ENCODE data around the gene TEX48.

Gene TEX48

DNA sequence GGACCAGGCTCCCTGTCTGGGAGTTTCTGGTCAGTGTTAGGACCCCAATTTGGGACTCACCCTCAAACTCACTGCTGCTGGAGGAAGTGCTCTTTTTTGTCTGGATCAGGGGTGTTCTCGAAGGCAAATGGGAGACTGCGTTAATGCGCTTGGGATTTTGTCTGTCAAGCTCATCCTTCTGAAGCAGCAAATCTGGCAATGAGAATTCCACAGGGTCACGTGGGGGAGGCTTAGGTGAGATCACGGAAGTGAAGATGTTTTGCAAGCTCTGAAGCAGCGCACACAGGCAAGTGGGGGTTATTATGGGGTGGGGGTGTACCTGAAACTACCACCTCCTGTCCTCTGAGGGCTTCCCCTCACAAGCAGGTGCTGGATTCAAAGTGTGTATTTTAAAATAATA is 13.8 kb downstream of the TEX48 start:
- TF ChIP-seq POLR2A (IDR thresholded peaks at IDR 0.05; ENCODE audit: low read length) (no peak), GATA1 (IDR thresholded peaks at IDR 0.05; ENCODE audit: low read depth, low read length) (no peak)
- no peak for DNase-seq

DNA sequence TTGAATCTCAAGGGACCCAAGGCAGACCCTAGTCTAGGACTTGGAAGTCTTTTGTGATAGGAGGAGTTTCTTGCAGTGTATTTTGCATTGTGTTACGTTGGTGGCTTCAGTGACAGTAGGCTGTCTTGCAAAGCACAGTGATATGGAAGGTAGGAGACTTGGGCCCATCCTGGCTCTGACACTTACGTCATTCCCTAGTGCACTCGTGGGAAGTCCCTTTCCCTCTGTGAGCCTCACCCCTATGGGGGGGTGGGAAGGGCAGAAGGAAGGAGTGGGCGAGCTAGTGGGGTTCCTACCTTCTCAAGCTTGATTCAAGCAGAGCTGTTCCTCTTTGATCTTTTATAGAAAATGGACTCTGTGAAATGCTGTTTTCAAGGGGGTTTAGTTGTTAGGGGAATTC is 15.1 kb downstream of the TEX48 start:
- TF ChIP-seq GATA1 (IDR thresholded peaks at IDR 0.05; ENCODE audit: low read depth, low read length) (no peak), POLR2A (IDR thresholded peaks at IDR 0.05; ENCODE audit: low read length) (no peak)
- no peak for DNase-seq

DNA sequence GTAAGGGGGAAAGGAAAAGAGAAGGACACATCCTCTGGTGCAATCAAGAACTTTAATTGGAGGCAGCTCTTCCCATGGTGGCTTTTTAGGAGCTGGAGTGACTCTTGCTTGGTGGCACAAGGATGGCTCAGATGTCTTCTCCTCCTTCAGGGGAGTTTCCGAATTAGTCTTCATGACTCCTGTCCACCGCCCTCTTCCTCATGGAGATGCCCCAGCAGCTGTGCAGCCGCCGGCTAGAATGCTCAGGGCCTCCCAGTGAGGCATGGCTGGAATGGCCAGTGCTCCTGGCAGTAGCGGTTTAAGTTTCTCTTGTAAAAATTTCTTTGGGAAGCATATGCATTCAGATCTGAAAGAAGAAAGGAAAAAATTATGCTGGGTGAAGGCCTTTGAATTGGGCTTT is 15.6 kb downstream of the TEX48 start:
- TF ChIP-seq GATA1 (IDR thresholded peaks at IDR 0.05; ENCODE audit: low read depth, low read length) (no peak), POLR2A (IDR thresholded peaks at IDR 0.05; ENCODE audit: low read length) (no peak)
- no peak for DNase-seq

DNA sequence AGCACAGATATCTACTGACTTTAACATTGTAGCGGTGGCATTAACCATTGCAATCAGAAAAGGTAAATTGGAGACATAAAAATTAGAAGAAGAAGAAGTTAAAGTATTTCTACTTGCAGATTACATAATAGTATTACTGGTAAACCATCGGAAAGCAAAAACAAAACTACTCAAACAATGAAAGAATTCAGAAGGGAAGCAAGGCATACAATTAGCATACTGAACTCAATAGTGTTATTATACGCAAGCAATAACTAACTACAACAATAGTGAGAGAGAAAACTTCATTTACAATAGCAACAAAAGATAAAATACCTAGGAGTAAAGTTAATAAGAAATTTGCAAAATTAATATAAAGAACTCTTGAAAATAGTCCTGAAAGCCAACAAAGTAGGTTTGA is 17.8 kb downstream of the TEX48 start:
- TF ChIP-seq GATA1 (IDR thresholded peaks at IDR 0.05; ENCODE audit: low read depth, low read length): no peak
- TF ChIP-seq POLR2A (IDR thresholded peaks at IDR 0.05; ENCODE audit: low read length): no peak
- DNase-seq: no peak

DNA sequence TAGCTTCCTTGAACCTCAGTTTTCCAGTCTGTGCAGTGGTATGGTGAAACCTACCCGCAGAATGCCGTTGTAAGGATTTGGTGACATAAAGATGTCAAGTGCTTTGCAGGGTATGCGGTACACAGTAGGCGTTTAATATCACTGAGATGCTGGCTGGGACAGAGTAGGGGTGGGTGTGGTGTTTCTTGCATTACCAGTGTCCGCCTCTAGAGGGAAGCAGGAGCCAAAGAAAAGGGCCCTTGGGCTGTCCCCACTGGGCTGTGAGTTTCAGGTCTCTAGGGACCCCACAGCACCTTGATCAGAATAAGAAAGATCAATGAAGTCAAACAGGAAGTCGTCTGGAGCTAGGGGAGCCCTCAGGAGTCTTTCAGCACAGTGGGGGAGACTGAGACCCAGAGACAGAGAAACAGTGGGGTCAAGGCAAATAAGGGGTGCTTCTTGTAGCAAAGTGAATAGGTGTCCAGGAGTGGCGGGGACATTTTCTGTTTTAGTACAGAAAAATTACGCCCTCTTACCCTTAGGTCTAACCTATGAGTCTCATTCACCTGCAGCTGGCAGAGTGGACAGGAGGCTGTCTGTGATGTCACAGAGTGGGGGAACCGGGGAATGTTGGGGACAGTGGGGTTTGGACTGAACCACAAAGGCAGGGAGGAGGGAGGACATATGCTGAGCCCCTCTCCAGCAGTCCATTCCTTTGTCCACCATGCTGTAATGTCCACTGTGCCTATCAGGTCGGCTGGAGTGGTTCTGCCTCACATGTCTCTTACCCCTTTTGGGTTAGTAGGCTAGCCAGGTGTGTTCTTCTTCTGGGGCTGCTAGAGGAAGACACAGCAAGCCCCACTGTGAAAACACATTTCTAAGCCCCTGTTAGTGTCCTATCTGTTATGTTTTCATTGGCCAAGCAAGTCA is 19.7 kb downstream of the TEX48 start:
- TF ChIP-seq GATA1 (IDR thresholded peaks at IDR 0.05; ENCODE audit: low read depth, low read length) (no peak), POLR2A (IDR thresholded peaks at IDR 0.05; ENCODE audit: low read length) (no peak)

DNA sequence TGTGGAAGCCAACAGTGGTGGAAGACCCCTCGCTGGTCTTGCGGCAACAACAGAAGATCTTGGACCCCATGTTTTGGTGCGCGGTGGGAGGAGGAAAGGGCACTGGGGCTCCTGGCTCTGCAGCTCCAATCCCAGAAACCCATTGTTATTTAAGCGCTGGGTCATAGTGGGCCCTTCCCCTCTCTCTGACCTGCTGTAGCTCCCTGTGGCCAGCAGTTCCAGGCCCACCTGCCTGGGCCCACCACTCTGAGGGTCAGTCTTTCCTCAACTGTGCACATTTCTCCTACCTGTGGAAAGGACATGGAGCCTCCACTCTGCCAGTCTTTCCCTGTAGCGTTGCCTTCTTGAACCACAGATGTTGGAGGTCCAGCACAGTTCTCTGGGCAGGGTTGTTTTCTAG is 24.3 kb downstream of the TEX48 start, which contains the start of gene TEX53:
Gene TEX53, minus strand, starts transcription at position 101 of the 400 bp plus-strand sequence. Its CDS starts 31 bp downstream, at position 70.
- no peak for DNase-seq
- TF ChIP-seq GATA1 (IDR thresholded peaks at IDR 0.05; ENCODE audit: low read depth, low read length): no peak
- no peak for TF ChIP-seq POLR2A (IDR thresholded peaks at IDR 0.05; ENCODE audit: low read length)

More for the DNA sequence above, 19.7 kb downstream of the TEX48 start:
- DNase-seq: peak; percentile 21 to 64

DNA sequence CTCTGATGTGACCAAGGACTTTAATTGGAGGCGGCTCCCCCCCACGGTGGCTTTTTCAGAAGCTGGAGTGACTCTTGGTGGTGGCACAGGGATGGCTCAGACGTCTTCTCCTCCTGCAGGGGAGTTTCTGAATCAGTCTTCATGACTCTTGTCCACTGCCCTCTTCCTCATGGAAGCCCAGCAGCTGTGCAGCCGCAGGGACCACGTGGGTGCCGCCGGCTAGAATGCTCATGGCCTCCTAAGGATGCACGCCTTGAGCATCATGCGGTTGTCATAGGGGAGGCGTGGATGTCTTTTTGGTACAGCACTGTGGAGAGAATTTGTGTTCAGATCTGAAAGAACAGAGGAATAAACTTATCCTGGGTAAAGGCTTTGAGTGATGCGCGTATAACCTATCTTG is 25.7 kb downstream of the TEX48 start:
- DNase-seq: no peak
- no peak for TF ChIP-seq POLR2A (IDR thresholded peaks at IDR 0.05; ENCODE audit: low read length)
- no peak for TF ChIP-seq GATA1 (IDR thresholded peaks at IDR 0.05; ENCODE audit: low read depth, low read length)

DNA sequence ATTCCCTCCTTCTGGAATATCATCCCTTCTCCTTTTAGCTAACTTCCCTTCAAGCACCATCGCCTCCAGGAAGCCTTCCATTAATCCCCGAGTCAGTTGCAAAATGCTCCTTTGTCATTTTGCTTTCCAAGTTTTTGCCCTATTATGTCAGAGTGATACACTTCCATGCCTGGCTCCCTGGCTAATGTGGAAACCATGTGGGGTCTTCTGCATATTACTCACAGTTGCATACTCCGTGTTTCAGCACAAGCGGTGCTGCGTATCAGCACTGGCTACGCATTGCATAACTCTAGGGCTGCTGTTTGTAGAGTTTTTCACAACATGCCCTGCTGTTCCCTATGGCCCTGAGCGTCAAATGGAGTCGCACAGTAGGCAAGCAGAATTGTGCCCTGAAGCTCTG is 26.3 kb downstream of the TEX48 start:
- no peak for DNase-seq
- TF ChIP-seq POLR2A (IDR thresholded peaks at IDR 0.05; ENCODE audit: low read length) (no peak), GATA1 (IDR thresholded peaks at IDR 0.05; ENCODE audit: low read depth, low read length) (no peak)

DNA sequence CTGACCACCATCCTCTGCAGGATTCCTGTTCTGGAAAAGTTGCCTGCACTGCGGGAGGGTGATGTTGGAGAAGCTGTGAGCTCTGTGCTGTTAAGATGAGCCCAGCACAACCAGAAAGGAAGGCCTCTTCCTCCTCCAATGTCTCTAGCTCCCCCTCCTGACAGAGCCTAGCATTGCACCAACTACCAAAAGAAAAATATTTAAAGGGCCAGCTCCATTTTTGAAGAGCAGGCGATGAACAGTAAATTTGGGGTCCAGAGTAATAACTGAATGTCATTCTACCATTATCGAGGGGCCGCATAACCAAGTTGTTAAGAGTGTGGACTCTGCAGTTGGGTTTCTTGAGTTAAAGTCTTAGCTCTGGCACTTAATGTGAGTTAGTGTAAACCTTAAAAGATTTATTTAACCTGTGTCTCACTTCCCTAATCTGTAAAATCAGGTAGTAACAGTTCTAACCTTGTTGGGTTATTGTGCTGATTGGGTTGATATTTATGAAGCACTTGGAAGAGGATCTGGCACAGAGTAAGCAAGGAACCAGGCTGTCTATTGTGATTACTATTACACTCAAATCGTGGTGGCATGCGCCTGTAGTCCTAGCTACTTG is 28.3 kb downstream of the TEX48 start:
- DNase-seq: peak; percentile 70 to 83
- TF ChIP-seq POLR2A (IDR thresholded peaks at IDR 0.05; ENCODE audit: low read length): no peak
- no peak for TF ChIP-seq GATA1 (IDR thresholded peaks at IDR 0.05; ENCODE audit: low read depth, low read length)

DNA sequence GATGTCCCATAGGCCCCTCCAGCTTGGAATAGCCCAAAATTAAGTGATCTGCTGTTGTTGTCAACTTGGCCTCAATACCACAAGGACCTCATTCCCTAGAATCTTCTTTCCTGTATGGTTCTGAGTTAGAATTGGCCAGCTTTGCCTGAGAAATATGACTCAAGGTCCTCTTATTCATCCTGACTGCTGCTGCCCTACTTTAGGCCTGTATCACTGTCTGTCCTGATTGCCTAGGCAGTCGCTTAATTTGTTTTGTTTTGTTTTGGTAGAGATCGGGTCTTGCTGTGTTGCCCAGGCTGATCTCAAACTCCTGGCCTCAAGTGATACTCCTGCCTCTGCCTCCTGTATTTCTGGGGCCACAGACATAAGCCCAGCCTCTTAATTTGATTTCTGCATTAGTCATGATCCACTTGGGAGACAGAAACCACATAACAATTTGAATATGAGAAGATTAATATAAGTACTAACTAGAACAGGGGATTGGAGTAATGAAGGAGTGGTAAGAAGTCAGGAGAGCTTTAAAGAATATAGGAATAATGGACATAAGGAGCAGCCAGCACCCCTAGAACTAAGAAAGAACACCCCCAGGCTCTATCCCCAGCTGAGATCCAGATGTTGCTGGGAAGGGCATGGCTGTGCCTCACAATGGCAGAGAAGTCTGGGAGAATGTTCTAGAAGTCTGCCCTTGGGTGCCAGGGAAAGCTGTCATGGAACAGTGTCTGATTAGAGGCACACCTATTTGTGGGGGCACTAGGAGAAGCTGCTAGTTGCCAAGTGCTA is 29.0 kb downstream of the TEX48 start:
- TF ChIP-seq GATA1 (IDR thresholded peaks at IDR 0.05; ENCODE audit: low read depth, low read length) (no peak), POLR2A (IDR thresholded peaks at IDR 0.05; ENCODE audit: low read length) (no peak)

DNA sequence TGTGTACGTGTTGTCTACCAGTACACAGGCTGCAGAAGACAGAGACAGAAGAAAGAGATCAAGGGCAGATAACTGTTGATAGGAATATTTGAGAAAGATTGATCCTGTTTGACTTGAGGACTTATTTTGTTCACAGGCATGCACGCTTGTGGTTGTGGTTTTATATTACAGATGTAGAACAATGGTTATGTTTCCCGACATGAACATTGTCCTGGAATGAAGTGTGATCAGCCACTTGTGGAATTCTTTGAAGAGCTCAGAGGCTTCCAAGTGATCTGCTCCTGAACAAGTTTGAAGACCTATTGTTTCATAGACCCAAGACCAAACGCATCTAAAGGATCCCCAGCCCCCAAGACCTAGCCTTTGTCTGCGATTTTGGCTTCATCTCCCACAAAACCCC is 38.1 kb downstream of the TEX48 start:
- no peak for DNase-seq
- TF ChIP-seq POLR2A (IDR thresholded peaks at IDR 0.05; ENCODE audit: low read length) (no peak), GATA1 (IDR thresholded peaks at IDR 0.05; ENCODE audit: low read depth, low read length) (no peak)

More for the DNA sequence above, 29.0 kb downstream of the TEX48 start:
- DNase-seq: no peak

DNA sequence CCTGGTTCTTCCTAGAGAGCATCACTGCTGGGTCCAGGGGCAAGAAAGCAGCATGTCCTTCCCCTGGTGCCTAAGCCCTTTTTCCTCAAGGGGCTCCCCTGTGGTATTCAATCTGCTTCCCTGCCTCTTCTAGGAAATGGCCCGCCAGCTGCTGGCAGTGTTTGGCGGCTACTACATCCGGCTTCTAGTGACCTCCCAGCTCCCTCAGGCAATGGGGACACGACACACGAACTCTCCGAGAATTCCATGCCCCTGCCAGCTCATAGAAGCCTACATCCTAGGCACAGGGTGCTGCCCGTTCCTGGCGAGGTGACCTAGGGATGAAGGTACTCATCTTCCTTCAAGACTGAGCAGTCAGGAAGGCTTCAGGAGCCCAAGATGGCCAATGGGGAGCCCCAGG is 39.0 kb downstream of the TEX48 start:
- TF ChIP-seq POLR2A (IDR thresholded peaks at IDR 0.05; ENCODE audit: low read length): no peak
- TF ChIP-seq GATA1 (IDR thresholded peaks at IDR 0.05; ENCODE audit: low read depth, low read length): no peak
- no peak for DNase-seq

DNA sequence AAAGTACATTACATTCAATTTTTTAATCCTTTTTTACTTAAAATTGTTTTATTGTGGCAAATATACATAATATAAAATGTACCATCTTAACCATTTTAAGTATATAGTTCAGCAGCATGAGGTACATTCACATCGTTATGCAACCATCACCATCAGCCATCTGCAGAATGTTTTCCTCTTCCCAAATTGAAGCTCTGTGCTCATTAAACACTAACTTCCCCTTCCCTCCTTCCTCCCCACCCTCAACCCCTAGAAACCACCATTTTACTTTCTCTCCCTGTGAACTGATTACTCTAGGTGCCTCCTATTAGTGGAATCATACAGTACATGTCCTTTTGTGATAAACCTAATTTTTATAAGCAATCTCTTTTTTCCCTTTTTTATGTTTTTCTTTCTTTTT is 40.0 kb downstream of the TEX48 start:
- TF ChIP-seq GATA1 (IDR thresholded peaks at IDR 0.05; ENCODE audit: low read depth, low read length): no peak
- TF ChIP-seq POLR2A (IDR thresholded peaks at IDR 0.05; ENCODE audit: low read length): no peak
- DNase-seq: no peak

DNA sequence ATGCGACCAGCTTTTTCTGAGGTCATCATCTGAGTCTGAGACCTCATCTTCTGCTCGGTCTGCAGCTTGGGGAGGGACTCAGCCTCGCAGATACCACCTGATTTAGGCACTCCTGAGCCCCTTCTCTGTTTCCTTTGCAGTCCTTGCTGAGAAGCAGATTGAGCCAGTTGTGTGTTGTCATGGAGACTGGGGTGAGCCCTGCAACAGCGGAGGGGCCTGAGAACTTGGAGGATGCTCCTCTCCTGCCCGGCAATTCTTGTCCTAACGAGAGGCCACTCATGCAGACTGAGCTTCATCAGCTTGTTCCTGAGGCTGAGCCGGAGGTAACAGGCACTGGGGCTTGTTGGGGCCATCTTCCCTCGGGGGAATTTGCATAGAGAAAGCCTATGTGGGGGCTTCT is 43.6 kb downstream of the TEX48 start:
- TF ChIP-seq GATA1 (IDR thresholded peaks at IDR 0.05; ENCODE audit: low read depth, low read length) (no peak), POLR2A (IDR thresholded peaks at IDR 0.05; ENCODE audit: low read length) (no peak)
- no peak for DNase-seq

Measured in erythroblast (primary cell).